Astrocyte of the spinal cord (primary cell): ENCODE data around the gene OSBPL8.
A peak's percentile ranks its signal among the peaks of the same experiment; 100 is the strongest.

Experiments
- DNase-seq: peaks from one replicate; pipeline ENCODE4 v3.0.0; 2011; ENCODE audit warnings: low read depth, low spot score
- H3K4me3 ChIP-seq: 2 replicates; pipeline ENCODE4 v1.5.1; 2011; ENCODE audit warnings: low read depth, mild to moderate bottlenecking, low read length, moderate library complexity
- in situ Hi-C: cut with HindIII; loops from 2 replicates; pipeline ENCODE4 v1.10.0; 2017; ENCODE audit warnings: low sequenced_read_pairs
- TF ChIP-seq, protein P1 (sequence below): IDR thresholded peaks from 2 replicates; pipeline ENCODE4 v1.5.1; 2012; ENCODE audit warnings: low read depth, mild to moderate bottlenecking, low read length, inconsistent platforms

OSBPL8 gene

GRCh38 chr12:76568888-76569551, 9.4 kb upstream of the OSBPL8 start:
- TF ChIP-seq, protein P1, sequence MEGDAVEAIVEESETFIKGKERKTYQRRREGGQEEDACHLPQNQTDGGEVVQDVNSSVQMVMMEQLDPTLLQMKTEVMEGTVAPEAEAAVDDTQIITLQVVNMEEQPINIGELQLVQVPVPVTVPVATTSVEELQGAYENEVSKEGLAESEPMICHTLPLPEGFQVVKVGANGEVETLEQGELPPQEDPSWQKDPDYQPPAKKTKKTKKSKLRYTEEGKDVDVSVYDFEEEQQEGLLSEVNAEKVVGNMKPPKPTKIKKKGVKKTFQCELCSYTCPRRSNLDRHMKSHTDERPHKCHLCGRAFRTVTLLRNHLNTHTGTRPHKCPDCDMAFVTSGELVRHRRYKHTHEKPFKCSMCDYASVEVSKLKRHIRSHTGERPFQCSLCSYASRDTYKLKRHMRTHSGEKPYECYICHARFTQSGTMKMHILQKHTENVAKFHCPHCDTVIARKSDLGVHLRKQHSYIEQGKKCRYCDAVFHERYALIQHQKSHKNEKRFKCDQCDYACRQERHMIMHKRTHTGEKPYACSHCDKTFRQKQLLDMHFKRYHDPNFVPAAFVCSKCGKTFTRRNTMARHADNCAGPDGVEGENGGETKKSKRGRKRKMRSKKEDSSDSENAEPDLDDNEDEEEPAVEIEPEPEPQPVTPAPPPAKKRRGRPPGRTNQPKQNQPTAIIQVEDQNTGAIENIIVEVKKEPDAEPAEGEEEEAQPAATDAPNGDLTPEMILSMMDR, result no peak
- in situ Hi-C loops, result no loop called here
- H3K4me3 ChIP-seq, result no peak overlapping the region
- DNase-seq, result no peak

GRCh38 chr12:76568130-76568529, 8.6 kb upstream of the OSBPL8 start:
- TF ChIP-seq, protein P1, result no peak
- in situ Hi-C loops, result no loop called here
- H3K4me3 ChIP-seq, result no peak overlapping the region
- no peak for DNase-seq

- no peak overlapping the region for H3K4me3 ChIP-seq
- TF ChIP-seq, protein P1, result no peak
- no peak for DNase-seq
- in situ Hi-C loops, result no loop called here
Observed at GRCh38 chr12:76563061-76563460, 3.5 kb upstream of the OSBPL8 start.

GRCh38 chr12:76562130-76562529, 2.6 kb upstream of the OSBPL8 start:
- TF ChIP-seq, protein P1, result no peak
- no peak overlapping the region for H3K4me3 ChIP-seq
- in situ Hi-C loops, result no loop called here
- no peak for DNase-seq

GRCh38 chr12:76560086-76560491, 518 bp upstream of the OSBPL8 start:
- H3K4me3 ChIP-seq, result peak overlapping the region; percentile 96
- DNase-seq, result no peak

GRCh38 chr12:76558684-76559399, 729 bp downstream of the OSBPL8 start:
- DNase-seq, result peak; percentile 50
- in situ Hi-C loops, result no loop called here
- TF ChIP-seq, protein P1, result no peak
- peak overlapping the region; percentile 96 for H3K4me3 ChIP-seq

More at GRCh38 chr12:76560086-76560491, 518 bp upstream of the OSBPL8 start:
- in situ Hi-C loops, result no loop called here
- TF ChIP-seq, protein P1, result no peak
